GM19351 (cell line): Measurements from ENCODE around the gene DNAJA2.

ENCODE experiments used
- ATAC-seq: cut with Tn5 transposase; IDR thresholded peaks from one replicate; pipeline ENCODE4 v1.9.1; 2021; ENCODE audit warnings: mild to moderate bottlenecking, moderate library complexity; ENCODE audit not compliant: unreplicated experiment

The DNAJA2 gene

DNA sequence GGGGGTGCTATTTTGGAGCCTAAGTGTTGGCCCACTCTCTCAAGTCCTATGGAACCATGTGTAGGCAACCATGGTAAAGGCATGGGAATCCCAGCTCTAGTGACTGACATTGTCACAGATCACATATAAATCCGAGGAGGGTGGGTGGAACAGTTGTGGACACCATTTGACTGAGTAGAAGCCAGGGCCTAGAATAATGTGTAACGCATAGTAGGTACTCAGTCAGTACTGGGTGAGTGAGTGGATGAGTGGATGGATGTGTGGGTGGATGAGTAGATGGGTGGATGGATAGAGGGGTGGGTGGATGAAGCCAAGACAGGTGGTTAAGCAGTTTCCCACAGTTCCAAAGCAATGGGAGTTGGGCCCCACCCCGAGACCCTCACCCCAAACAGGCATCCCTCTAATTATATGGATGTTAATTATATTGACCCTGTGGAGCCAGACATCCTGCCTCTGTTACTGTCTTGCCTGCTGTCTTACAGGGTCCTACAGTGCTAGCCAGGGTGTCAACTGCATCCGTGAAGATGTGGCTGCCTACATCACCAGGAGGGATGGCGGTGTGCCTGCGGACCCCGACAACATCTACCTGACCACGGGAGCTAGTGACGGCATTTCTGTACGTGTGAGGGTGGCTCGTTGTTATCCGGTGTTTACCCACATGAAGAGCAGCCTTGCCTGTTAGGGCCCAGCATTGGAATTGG is 67.0 kb downstream of the DNAJA2 start:
- ATAC-seq, result no peak
